Hepatocyte (in vitro differentiated cells): ENCODE results near the gene HOMER1. TPM values are rescaled to one million over a fixed set of nuclear protein-coding genes. Genes with fewer than 3 reads are reported as not detected.

ENCODE experiments used
- DNase-seq: peaks from one replicate; pipeline ENCODE4 v3.0.0-alpha.2; 2016; ENCODE audit warnings: low spot score
- H2AFZ ChIP-seq: fragments of 200-600 bp; sonication (generic); 2 replicates; pipeline ENCODE4 v1.6.0; 2016; ENCODE audit warnings: antibody characterized with exemption, mild to moderate bottlenecking
- H3K27ac ChIP-seq: fragments of 200-600 bp; sonication (generic); 2 replicates; pipeline ENCODE4 v1.5.1; 2016; ENCODE audit warnings: mild to moderate bottlenecking
- H3K27me3 ChIP-seq: fragments of 200-600 bp; sonication (generic); 2 replicates; pipeline ENCODE4 v1.6.1; 2016
- H3K36me3 ChIP-seq: fragments of 200-600 bp; sonication (generic); replicated peaks from 2 replicates; pipeline ENCODE4 v1.5.1; 2016; ENCODE audit warnings: low read depth; ENCODE audit not compliant: insufficient read depth
- H3K4me1 ChIP-seq: fragments of 200-600 bp; sonication (generic); 2 replicates; pipeline ENCODE4 v1.5.1; 2016; ENCODE audit warnings: mild to moderate bottlenecking, moderate library complexity; ENCODE audit not compliant: insufficient read depth
- H3K4me2 ChIP-seq: fragments of 200-600 bp; sonication (generic); 2 replicates; pipeline ENCODE4 v1.6.0; 2016
- H3K4me3 ChIP-seq: fragments of 200-600 bp; sonication (generic); 2 replicates; pipeline ENCODE4 v1.5.1; 2016; ENCODE audit warnings: mild to moderate bottlenecking
- H3K79me2 ChIP-seq: fragments of 200-600 bp; sonication (generic); 2 replicates; pipeline ENCODE4 v1.6.0; 2017; ENCODE audit warnings: mild to moderate bottlenecking
- H3K9me2 ChIP-seq: fragments of 200-600 bp; sonication (generic); replicated peaks from 2 replicates; pipeline ENCODE4 v1.6.0; 2017; ENCODE audit warnings: mild to moderate bottlenecking; ENCODE audit not compliant: insufficient read depth
- H3K9me3 ChIP-seq: fragments of 200-600 bp; sonication (generic); 2 replicates; pipeline ENCODE4 v1.5.1; 2016; ENCODE audit warnings: low read depth, mild to moderate bottlenecking
- H4K20me1 ChIP-seq: fragments of 200-600 bp; sonication (generic); 2 replicates; pipeline ENCODE4 v1.6.0; 2016; ENCODE audit warnings: mild to moderate bottlenecking; ENCODE audit not compliant: insufficient read depth, poor library complexity, severe bottlenecking
- EZH2 ChIP-seq: fragments of 200-600 bp; sonication (generic); IDR thresholded peaks from 2 replicates; pipeline ENCODE4 v1.6.1; 2016; ENCODE audit warnings: antibody characterized with exemption, mild to moderate bottlenecking, borderline replicate concordance
- EZH2phosphoT487 ChIP-seq: fragments of 200-600 bp; sonication (generic); IDR thresholded peaks from one replicate; pipeline ENCODE4 v1.6.1; 2018; ENCODE audit warnings: antibody characterized with exemption, mild to moderate bottlenecking, low read depth, moderate library complexity; ENCODE audit not compliant: unreplicated experiment, severe bottlenecking
- WGBS: methylation state at CpG from one replicate; pipeline ENCODE4 v1.1.6; 2016; ENCODE audit warnings: low lambda C conversion rate; ENCODE audit errors: missing lambda C conversion rate; 5-methylcytosine and 5-hydroxymethylcytosine counted together
- polyA plus RNA-seq: library from polyadenylated mRNA; unstranded; fragments of >200 nt; fragmentation: Nextera tagmentation; extraction: Ambion mirVana; gene quantifications from 2 replicates; pipeline ENCODE4 v1.2.1, GENCODE V29; 2016
- total RNA-seq: library from RNA; depleted of rRNA; stranded (reverse); fragments of >200 nt; gene quantifications from 2 replicates; pipeline ENCODE4 v1.2.3, GENCODE V29; 2014
- TF ChIP-seq, protein P1 (sequence below): fragments of 200-600 bp; sonication (generic); IDR thresholded peaks from 2 replicates; pipeline ENCODE4 v1.5.1; 2016; ENCODE audit warnings: antibody characterized with exemption, mild to moderate bottlenecking; ENCODE audit not compliant: poor library complexity

HOMER1 gene
- total and polyA plus RNA-seq, 2 experiments from 2014 or later = 12.0 to 14.2 TPM

GRCh38 chr5:79512049-79512448 lies 1.9 kb downstream of the HOMER1 start:
- Histone ChIP-seq H4K20me1 (no peaks in the 10 kb centered on the region), H3K4me2 (peak overlapping the region; percentile 90), H3K4me3 (peak overlapping the region; percentile 79), H3K79me2 (peaks cover 48% of the 10 kb centered on the region), H2AFZ (peak overlapping the region; percentile 59), H3K9me2 (no peaks in the 10 kb centered on the region), H3K27ac (no peak overlapping the region), H3K9me3 (no peaks in the 10 kb centered on the region), H3K4me1 (peaks cover 10% of the 10 kb centered on the region), H3K36me3 (no peaks in the 10 kb centered on the region), H3K27me3 (no peaks in the 10 kb centered on the region)
- 3% methylated on average over 11 of the region's 11 CpGs for WGBS
- TF ChIP-seq EZH2phosphoT487 (no peak), EZH2 (no peak)
- TF ChIP-seq, protein P1, sequence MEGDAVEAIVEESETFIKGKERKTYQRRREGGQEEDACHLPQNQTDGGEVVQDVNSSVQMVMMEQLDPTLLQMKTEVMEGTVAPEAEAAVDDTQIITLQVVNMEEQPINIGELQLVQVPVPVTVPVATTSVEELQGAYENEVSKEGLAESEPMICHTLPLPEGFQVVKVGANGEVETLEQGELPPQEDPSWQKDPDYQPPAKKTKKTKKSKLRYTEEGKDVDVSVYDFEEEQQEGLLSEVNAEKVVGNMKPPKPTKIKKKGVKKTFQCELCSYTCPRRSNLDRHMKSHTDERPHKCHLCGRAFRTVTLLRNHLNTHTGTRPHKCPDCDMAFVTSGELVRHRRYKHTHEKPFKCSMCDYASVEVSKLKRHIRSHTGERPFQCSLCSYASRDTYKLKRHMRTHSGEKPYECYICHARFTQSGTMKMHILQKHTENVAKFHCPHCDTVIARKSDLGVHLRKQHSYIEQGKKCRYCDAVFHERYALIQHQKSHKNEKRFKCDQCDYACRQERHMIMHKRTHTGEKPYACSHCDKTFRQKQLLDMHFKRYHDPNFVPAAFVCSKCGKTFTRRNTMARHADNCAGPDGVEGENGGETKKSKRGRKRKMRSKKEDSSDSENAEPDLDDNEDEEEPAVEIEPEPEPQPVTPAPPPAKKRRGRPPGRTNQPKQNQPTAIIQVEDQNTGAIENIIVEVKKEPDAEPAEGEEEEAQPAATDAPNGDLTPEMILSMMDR = no peak
- DNase-seq = no peak

DNA sequence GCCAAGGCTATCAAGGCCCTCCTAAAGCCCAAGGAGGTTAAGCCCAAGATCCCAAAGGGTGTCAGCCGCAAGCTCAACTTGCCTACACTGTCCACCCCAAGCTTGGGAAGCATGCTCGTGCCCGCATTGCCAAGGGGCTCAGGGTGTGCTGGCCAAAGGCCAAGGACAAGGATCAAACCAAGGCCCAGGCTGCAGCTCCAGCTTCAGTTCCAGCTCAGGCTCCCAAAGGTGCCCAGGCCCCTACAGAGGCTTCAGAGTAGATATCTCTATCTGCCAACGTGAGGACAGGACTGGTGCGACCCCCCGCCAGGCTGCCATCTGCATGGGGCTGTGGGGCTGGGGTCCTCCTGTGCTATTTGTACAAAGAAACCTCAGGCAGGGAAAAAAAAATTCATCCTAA lies 3.3 kb downstream of the HOMER1 start:
- Histone ChIP-seq H3K4me3 (peak overlapping the region; percentile 79), H3K79me2 (peaks cover 61% of the 10 kb centered on the region), H2AFZ (no peak overlapping the region), H3K9me2 (no peaks in the 10 kb centered on the region), H3K4me2 (peak overlapping the region; percentile 90), H3K9me3 (no peaks in the 10 kb centered on the region), H4K20me1 (no peaks in the 10 kb centered on the region), H3K27me3 (no peaks in the 10 kb centered on the region), H3K36me3 (no peaks in the 10 kb centered on the region), H3K4me1 (peaks cover 10% of the 10 kb centered on the region), H3K27ac (no peak overlapping the region)
- DNase-seq = no peak
- TF ChIP-seq, protein P1 = no peak
- TF ChIP-seq EZH2phosphoT487 (no peak), EZH2 (no peak)
- 81% methylated on average over 6 of the region's 6 CpGs for WGBS

GRCh38 chr5:79509244-79509885 lies 4.6 kb downstream of the HOMER1 start:
- peaks cover 71% of the 10 kb centered on the region for H3K79me2 ChIP-seq
- no peak for DNase-seq
- no peaks in the 10 kb centered on the region for H3K9me3 ChIP-seq
- no peak overlapping the region for H3K4me3 ChIP-seq
- peaks cover 10% of the 10 kb centered on the region for H3K4me1 ChIP-seq
- no peaks in the 10 kb centered on the region for H3K36me3 ChIP-seq
- TF ChIP-seq EZH2phosphoT487 = no peak
- no peak for TF ChIP-seq EZH2
- TF ChIP-seq, protein P1 = no peak
- H3K9me2 ChIP-seq = no peaks in the 10 kb centered on the region
- H3K4me2 ChIP-seq = peak overlapping the region; percentile 90
- no peak overlapping the region for H2AFZ ChIP-seq
- 86% methylated on average over 1 of the region's 1 CpG for WGBS
- no peaks in the 10 kb centered on the region for H3K27me3 ChIP-seq
- no peak overlapping the region for H3K27ac ChIP-seq
- no peaks in the 10 kb centered on the region for H4K20me1 ChIP-seq
